GM18873 (cell line): ENCODE measurements around the gene ZNF226.
"Not testable (repeated sequence)": the region's sequence is repeated elsewhere in the genome, so short reads cannot be mapped to it uniquely, and the experiment has no call there.

Experiments used
- ATAC-seq: cut with Tn5 transposase; IDR thresholded peaks from one replicate; pipeline ENCODE4 v1.9.1; 2021; ENCODE audit warnings: mild to moderate bottlenecking, moderate library complexity, moderate number of reproducible peaks; ENCODE audit not compliant: unreplicated experiment, low FRiP score

The ZNF226 gene

DNA sequence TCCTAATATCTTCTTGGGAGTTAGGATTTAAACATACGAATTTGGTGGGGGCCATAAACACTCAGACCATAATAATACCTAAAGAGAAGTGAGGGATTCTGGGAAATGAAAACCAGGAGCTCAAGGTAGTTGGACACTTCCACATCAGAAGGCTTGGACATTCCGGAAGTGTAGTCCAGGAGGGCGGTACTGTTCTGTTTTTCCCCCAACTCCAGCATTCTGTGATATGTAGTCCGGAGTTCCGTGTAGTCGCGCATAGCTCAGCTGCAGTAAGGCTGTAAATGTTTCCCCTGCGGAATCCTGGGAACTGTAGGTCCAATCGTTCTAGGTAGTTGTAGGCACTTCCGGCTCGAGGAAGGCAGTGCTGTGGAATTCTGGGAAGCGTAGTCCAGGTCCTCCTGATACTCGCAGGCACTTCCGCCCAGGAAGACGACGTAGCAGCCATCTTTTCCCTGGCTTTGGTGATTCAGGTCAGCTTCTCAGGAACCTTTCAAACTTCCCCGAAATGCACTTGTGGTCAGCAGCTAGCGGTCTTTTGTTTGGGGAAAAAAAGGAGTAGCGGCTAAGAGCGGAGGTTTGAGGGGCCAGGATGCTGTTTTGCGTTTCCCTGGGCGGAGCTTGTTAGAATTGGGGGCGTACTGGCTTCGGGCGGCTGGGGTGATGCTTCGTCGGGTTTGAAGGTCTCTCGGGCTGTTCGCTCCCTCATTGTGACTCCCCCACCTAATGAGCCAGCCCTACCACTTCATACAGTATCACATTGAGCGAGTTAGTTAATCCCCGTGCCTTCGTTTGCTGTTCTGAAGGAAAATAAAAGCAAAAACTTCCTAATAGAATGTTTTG lies at the start of gene ZNF226:
Gene ZNF226, plus strand, starts transcription at position 428 of the 840 bp plus-strand sequence. CDS start 4,981 bp downstream, outside the sequence.
- ATAC-seq: peak; percentile 78

DNA sequence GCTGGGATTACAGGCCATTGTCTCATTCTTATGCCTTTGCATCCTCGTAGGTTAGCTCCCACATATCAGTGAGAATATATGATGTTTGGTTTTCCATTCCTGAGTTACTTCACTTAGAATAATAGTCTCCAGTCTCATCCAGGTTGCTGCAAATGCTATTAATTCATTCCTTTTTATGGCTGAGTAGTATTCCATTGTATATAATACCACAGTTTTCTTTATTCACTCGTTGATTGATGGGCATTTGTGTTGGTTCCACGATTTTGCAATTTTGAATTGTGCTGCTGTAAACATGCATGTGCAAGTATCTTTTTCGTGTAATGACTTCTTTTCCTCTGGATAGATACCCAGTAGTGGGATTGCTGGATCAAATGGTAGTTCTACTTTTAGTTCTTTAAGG lies 43.7 kb upstream of the ZNF226 start:
- not testable (repeated sequence) for ATAC-seq

GRCh38 chr19:44131955-44132354 lies 32.9 kb upstream of the ZNF226 start:
- no peak for ATAC-seq

DNA sequence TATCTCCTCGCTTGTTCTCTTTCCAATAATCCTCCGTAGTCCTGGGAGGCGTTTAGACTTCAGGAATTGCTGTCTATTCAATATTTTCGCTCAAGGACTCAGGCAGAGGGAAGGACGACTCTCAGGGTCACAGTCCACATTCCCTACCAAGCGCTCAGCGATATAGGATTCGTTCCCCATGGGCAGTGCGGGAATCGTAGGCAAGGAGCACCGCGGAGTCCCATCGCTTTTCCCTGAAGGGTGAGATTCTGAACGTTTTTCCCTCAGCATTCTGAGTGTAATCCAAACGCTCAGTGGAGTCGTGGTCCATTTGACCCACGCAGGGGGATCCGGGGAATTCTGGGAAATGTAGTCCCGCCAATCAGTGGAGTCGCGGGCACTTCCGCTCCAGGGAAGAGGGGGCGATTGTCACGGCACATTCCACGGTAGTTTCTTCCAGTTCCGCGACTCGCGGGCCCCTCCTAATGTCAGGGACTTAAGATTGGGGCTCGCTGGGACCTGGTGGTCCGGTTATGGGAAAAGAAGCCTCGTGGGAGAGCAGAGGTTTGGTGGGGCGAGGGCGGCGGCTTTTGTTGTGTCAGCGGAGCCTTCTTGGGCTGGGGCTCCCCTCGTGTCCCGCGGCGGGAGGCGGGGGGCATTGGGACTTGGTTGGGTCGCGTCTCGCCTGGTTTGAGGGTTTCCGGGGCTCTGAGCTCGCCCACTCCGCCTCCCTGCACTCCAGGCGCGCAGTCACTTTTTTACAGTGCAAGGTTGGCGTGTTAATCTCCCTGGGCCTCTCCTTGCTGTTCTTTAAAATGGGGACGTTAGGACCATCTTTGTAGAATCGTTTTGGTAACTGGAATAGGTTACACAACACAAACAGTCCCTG lies 23.5 kb upstream of the ZNF226 start, which contains the start of gene ZNF234:
Gene ZNF234, plus strand, starts transcription at position 364 of the 868 bp plus-strand sequence. CDS start 3,079 bp downstream, outside the sequence.
- ATAC-seq: no peak

DNA sequence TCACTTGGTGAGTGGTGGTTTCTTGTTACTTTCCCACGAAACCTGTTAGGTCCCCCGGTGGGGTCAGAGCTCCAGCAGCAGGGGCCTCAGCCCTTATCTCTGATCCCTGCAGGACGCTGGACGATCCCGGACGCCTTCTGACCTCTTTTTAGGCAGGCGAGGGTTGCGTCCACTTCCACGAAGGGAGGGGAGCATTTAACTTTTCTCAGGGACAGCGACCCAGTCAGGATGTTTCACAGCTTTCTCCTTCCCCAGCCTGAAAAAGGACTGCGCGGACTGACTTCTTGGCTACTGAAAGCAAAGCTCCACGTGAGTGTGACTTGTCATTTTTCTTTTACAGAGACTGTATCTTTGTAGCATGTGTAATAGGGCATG lies 22.9 kb upstream of the ZNF226 start:
- no peak for ATAC-seq

GRCh38 chr19:44149776-44150175 lies 15.1 kb upstream of the ZNF226 start:
- ATAC-seq: no peak

DNA sequence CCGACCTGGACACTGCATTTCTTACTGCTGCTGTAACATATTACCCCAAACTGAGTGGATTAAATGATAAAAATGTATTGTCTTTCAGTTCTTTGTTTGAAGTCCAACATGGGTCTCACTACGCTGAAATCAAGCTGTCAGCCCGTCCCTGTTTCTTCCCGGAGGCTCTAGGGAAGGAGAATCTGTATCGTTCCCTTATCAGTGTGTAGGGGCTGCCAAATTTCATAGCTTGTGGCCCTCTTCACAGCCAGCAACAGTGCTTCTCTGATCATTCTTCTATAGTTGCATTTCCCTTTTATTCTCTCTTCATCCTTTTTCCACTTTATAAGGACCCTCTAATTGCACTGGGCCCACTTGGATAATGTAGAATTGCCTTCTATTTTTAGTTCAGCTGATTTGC lies 13.4 kb upstream of the ZNF226 start:
- no peak for ATAC-seq

DNA sequence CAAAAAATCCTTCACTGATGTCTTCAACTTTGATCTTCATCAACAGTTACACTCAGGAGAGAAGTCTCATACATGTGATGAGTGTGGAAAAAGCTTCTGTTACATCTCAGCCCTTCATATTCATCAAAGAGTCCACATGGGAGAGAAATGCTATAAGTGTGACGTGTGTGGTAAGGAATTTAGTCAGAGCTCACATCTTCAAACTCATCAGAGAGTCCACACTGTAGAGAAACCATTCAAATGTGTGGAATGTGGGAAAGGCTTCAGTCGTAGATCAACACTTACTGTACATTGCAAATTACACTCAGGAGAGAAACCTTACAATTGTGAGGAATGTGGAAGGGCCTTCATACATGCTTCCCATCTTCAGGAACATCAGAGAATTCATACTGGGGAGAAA lies 8.4 kb upstream of the ZNF226 start:
- ATAC-seq: no peak

- no peak for ATAC-seq
Observed at GRCh38 chr19:44163789-44164188, 1.1 kb upstream of the ZNF226 start.

DNA sequence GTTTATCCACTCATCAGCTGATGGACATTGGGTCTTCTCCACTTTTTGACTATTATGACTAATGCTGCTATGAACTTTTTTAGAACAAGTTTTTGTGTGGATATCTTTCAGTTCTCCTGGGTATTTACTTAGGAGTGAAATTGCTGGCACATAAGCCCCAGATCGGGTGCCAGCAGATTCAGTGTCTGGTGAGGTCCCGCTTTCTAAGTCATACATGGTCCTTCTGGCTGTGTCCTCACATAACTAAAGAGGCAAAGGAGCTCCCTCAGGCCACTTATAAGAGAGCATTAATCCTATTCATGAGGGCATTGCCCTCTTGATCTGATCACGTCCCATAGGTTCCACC lies 600 bp upstream of the ZNF226 start:
- ATAC-seq: peak; percentile 22

DNA sequence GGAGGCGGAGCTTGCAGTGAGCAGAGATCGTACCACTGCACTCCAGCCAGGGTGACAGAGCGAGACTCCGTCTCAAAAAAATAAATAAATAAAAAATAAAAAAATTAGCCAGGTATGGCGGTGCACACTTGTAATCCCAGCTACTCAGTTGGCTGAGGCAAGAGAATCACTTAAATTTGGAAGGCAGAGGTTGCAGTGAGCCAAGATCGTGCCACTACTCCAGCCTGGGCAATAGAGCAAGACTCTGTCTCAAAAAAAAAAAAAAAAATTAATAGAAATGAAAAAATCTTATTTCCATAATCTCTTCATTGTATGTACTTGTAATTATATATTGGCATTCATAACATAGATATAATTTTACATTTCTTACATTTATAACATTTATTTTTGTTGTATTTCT lies 5.8 kb downstream of the ZNF226 start:
- ATAC-seq: not testable (repeated sequence)

DNA sequence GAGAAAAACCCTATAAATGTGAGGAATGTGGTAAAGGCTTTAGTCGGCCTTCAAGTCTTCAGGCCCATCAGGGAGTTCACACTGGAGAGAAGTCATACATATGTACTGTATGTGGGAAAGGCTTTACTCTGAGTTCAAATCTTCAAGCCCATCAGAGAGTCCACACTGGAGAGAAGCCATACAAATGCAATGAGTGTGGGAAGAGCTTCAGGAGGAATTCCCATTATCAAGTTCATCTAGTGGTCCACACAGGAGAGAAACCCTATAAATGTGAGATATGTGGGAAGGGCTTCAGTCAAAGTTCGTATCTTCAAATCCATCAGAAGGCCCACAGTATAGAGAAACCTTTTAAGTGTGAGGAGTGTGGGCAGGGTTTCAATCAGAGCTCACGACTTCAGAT lies 11.7 kb downstream of the ZNF226 start:
- ATAC-seq: no peak

GRCh38 chr19:44180968-44181367 lies 16.1 kb downstream of the ZNF226 start:
- no peak for ATAC-seq

DNA sequence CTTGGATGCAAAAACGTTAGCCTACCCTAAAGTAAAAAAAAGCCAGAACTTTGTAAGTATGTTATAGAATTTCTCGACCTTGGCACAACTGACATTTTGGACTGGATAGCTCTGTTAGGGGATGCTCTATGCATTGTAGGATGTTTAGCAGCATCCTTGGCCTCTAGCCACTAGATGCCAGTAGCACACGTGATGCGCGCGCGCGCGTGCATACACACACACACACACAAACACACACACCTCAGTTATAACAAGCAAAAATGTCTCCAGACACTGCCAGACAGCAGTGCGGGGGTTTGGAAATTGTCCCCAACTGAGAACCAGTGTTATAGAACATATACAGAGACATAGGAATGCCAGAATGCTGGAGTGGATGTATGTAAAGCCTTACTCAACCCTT lies 17.2 kb downstream of the ZNF226 start:
- ATAC-seq: no peak

DNA sequence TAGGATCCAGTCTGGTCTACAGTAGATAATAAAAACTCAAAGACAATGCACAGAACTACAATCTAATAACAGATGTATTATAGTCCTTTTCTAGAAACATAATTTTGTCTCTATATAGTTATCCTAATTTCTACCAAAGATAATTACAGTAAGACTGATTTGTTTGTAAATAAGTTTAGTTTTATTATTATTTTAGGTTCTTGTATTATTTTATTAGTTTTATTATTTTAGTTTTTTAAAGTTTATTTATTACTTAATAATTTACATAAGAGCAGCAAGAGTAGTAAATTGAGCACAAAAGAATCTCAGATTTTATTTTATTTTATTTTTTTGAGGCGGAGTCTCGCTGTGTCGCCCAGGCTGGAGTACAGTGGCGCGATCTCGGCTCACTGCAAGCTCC lies 25.1 kb downstream of the ZNF226 start:
- no peak for ATAC-seq

DNA sequence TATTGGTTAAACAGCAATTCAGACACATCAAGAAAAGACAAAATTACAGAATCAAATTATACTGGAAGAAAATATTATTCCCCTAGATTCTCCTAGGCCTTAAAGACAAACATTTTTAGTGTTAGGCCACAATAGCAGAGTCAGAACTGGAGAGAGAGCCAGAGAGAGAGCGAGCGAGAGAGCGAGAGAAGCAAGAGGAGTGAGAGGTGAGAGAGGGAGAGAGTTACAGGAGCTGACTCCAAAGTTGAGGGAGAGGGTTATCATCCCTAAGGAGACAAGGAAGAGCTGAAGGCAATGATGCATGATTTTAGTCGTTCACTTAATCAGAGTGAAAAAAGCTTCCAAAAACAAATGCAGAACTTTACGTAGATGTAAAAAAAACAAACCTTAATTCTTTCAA lies 27.2 kb downstream of the ZNF226 start:
- no peak for ATAC-seq

- ATAC-seq: no peak
Observed at GRCh38 chr19:44196772-44197171, 31.9 kb downstream of the ZNF226 start.

DNA sequence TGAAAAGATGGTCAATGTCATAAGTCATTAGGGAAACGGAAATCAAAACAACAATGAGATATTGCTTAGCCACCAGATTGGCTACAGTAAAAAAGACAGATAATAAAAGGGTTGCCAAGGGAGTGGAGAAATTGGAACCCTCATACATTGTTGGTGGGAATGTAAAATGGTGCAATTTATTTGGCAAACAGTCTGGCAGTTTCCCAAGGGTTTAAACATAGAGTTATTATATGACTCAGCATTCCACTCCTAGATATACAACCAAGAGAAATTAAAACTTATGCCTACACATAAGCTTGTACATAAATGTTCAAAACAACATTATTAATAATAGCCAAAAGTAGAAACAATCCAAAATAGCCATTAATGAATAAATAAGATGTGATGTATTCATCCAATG lies 37.6 kb downstream of the ZNF226 start:
- no peak for ATAC-seq

GRCh38 chr19:44202974-44203373 lies 38.1 kb downstream of the ZNF226 start:
- ATAC-seq: no peak

GRCh38 chr19:44203877-44204276 lies 39.0 kb downstream of the ZNF226 start:
- ATAC-seq: not testable (repeated sequence)

DNA sequence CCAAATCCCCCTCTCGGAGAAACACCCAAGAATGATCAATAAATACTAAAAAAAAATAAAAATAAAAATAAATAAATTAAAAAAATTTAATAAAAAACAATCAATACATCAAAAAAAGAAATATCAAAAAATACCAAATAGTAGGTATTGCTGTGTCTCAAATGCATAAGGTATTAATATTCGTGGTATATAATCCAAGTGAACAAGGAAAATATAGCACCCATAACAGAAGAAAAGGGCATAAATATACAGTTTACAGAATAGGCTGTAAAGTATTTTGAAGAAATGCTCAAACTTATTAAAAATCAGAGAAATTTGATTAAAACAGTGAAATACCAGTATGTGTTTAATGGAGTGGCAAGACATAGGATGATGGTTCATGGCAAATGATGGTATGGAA lies 39.9 kb downstream of the ZNF226 start:
- no peak for ATAC-seq
